SU-DHL-6 (cell line): ENCODE data around the gene PORCN.

Experiments
- H2AFZ ChIP-seq: fragments of 200-600 bp; sonication (generic); 2 replicates; pipeline ENCODE4 v1.6.1; 2014; ENCODE audit warnings: low read depth, mild to moderate bottlenecking, moderate library complexity, mixed read lengths, antibody characterized with exemption, low read length; ENCODE audit not compliant: severe bottlenecking
- H3F3A ChIP-seq: fragments of 200-600 bp; shearing (Covaris generic); 2 replicates; pipeline ENCODE4 v1.6.0; 2016; ENCODE audit warnings: antibody characterized with exemption, mild to moderate bottlenecking; ENCODE audit not compliant: insufficient read depth
- H3K27ac ChIP-seq: fragments of 200-600 bp; sonication (generic); 2 replicates; pipeline ENCODE4 v1.5.1; 2016; ENCODE audit warnings: low read depth, mild to moderate bottlenecking, low read length, moderate library complexity, mixed read lengths
- H3K27me3 ChIP-seq: fragments of 200-600 bp; sonication (generic), shearing (Covaris generic); 2 replicates; pipeline ENCODE4 v1.6.0; 2014; ENCODE audit warnings: mild to moderate bottlenecking, low read length
- H3K36me3 ChIP-seq: fragments of 200-600 bp; sonication (generic); 2 replicates; pipeline ENCODE4 v1.6.1; 2014; ENCODE audit warnings: mild to moderate bottlenecking, low read length, mixed read lengths
- H3K4me2 ChIP-seq: fragments of 300-600, 200-600 bp; shearing (Covaris generic), sonication (generic); 2 replicates; pipeline ENCODE4 v1.6.0; 2014; ENCODE audit warnings: low read length, low read depth, mild to moderate bottlenecking; ENCODE audit not compliant: poor library complexity, severe bottlenecking
- H3K4me3 ChIP-seq: fragments of 200-600 bp; sonication (generic); 2 replicates; pipeline ENCODE4 v1.5.1; 2014; ENCODE audit warnings: antibody characterized with exemption, low read length, mild to moderate bottlenecking, mixed read lengths; ENCODE audit not compliant: insufficient read depth, poor library complexity, severe bottlenecking
- H3K79me2 ChIP-seq: fragments of 200-600 bp; sonication (generic); 2 replicates; pipeline ENCODE4 v1.6.1; 2014; ENCODE audit warnings: mild to moderate bottlenecking, low read length, moderate library complexity; ENCODE audit not compliant: insufficient read depth
- H3K9ac ChIP-seq: fragments of 200-600 bp; sonication (generic); 2 replicates; pipeline ENCODE4 v1.7.0; 2014; ENCODE audit warnings: mild to moderate bottlenecking, low read length
- H3K9me2 ChIP-seq: fragments of 200-600 bp; sonication (generic); replicated peaks from 2 replicates; pipeline ENCODE4 v1.6.1; 2014; ENCODE audit warnings: low read length; ENCODE audit not compliant: insufficient read depth
- H3K9me3 ChIP-seq: fragments of 200-600 bp; sonication (generic); 2 replicates; pipeline ENCODE4 v1.6.1; 2014; ENCODE audit warnings: low read length, mixed read lengths; ENCODE audit not compliant: insufficient read depth
- H4K20me1 ChIP-seq: fragments of 200-600 bp; sonication (generic); 2 replicates; pipeline ENCODE4 v1.6.1; 2014; ENCODE audit warnings: low read depth, mild to moderate bottlenecking, antibody characterized with exemption, low read length, moderate library complexity, mixed read lengths
- EZH2phosphoT487 ChIP-seq: fragments of 200-600 bp; sonication (generic), shearing (Covaris generic); conservative IDR thresholded peaks from 2 replicates; pipeline ENCODE4 v1.6.1; 2018; ENCODE audit warnings: mild to moderate bottlenecking, antibody characterized with exemption, low read length, moderate library complexity, mixed read lengths
- TF ChIP-seq, protein P1 (sequence below): fragments of 200-600 bp; sonication (generic); IDR thresholded peaks from one replicate; pipeline ENCODE4 v1.5.1; 2017; ENCODE audit warnings: antibody characterized with exemption, mild to moderate bottlenecking, low read length, moderate library complexity; ENCODE audit not compliant: insufficient read depth, poor library complexity, severe bottlenecking

The PORCN gene

DNA sequence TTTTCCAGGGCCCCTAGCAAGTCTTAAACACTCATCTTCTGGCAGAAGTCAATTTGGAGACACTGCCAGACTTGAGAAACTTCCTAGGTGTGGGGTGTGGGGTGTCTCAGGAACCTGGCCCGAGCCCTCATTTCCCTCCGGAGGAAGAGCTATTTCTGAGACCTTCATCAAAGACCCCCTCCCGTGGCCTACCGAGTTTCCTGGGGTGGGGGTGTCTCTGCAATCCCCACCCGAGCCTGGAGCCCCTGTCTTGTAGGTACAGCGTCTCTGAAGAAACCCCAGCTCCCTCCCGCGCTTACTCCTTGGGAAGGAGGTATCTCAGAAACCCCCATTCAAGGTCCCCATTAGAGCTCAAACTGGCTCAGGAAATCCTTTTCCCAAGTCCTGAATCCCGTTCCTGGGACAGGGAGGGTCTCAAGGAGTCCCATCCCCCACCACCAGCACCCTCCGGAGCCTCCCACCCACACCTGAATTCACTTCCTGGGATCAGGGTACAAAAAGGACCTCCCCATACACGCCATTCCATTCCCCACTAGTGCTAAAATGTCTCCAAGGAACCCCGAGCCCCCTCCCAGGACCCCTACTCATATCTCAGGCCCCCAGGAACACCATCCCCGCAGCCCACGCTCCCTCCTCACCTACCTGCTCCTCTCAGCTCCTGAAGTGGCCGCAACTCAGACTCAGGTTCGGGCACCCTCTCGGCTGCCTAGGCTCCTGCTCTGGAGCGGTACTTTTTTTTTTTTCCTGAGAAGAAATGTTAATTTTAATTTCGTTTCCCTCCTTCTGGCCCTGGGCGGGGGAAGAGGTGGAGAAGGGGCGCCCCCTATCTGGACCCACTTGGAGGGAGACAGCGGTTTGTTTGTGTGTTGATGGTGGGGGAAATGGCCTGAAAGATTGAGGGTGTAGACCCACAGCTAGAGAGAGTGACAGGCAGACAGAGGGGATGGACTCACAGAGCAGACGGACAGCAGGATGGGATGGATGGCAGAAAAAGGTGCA lies 39.8 kb upstream of the PORCN start:
- Histone ChIP-seq H4K20me1 (no peaks in the 10 kb centered on the region), H3K27ac (peak overlapping the region; percentile 78), H3K79me2 (peaks cover 40% of the 10 kb centered on the region), H3K4me3 (peak overlapping the region; percentile 85), H2AFZ (peak overlapping the region; percentile 96), H3K9me3 (no peaks in the 10 kb centered on the region), H3K36me3 (no peaks in the 10 kb centered on the region), H3K27me3 (no peaks in the 10 kb centered on the region), H3K4me2 (peak overlapping the region; percentile 93), H3K9ac (peak overlapping the region; percentile 95), H3F3A (0 out of 2 replicates have a peak, but pooled peaks cover 6% of the 10 kb centered on the region), H3K9me2 (no peaks in the 10 kb centered on the region)
- TF ChIP-seq EZH2phosphoT487 = no peak
- TF ChIP-seq, protein P1, sequence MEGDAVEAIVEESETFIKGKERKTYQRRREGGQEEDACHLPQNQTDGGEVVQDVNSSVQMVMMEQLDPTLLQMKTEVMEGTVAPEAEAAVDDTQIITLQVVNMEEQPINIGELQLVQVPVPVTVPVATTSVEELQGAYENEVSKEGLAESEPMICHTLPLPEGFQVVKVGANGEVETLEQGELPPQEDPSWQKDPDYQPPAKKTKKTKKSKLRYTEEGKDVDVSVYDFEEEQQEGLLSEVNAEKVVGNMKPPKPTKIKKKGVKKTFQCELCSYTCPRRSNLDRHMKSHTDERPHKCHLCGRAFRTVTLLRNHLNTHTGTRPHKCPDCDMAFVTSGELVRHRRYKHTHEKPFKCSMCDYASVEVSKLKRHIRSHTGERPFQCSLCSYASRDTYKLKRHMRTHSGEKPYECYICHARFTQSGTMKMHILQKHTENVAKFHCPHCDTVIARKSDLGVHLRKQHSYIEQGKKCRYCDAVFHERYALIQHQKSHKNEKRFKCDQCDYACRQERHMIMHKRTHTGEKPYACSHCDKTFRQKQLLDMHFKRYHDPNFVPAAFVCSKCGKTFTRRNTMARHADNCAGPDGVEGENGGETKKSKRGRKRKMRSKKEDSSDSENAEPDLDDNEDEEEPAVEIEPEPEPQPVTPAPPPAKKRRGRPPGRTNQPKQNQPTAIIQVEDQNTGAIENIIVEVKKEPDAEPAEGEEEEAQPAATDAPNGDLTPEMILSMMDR = peak; percentile 57

DNA sequence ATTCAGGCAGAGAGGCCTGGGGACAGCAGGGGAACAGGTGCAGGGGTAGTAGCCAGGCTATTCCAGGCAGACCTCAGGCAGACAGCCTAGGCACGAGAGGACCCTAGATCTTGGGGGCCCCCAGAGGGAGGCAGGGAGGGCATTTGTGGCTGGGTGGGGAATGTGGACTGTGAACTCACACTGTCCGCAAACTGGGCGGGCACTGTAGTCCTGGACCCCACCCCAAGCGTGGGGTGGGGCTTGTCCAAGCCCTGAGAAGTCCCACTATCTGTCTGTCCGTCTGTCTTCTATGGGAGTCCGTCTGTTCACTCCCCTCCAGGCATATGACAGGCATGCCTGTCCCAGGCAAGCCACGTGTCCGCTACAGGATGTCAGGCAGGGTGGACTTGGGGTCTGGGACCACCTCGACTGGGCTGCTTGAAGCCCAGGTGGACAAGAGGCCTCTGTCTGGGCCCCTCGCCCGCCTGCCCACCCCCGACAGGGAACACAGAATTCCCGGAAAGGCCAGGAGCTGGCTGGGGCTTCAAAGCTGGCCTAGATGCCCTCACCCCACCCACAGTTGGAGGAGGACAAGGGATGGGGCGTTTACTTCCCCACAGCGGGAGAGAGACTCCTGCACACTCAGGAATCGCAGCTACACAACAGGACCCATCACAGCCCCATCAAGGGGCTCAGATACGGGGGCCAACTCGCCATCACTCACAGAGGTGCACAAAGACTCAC lies 38.5 kb upstream of the PORCN start, which contains the start of gene SLC38A5:
TSS of gene SLC38A5 (minus strand) at position 151 of the 723 bp plus-strand sequence. CDS start 2,336 bp downstream, outside the sequence.
- no peaks in the 10 kb centered on the region for H3K27me3 ChIP-seq
- no peaks in the 10 kb centered on the region for H4K20me1 ChIP-seq
- H3K9me3 ChIP-seq = no peaks in the 10 kb centered on the region
- no peak for TF ChIP-seq EZH2phosphoT487
- TF ChIP-seq, protein P1 = no peak
- 0 out of 2 replicates have a peak, but pooled peaks cover 6% of the 10 kb centered on the region for H3F3A ChIP-seq
- peak within 1 kb of the TSS; percentile 78 for H3K27ac ChIP-seq
- no peaks in the 10 kb centered on the region for H3K36me3 ChIP-seq
- peaks cover 38% of the 10 kb centered on the region for H3K79me2 ChIP-seq
- H2AFZ ChIP-seq = peak within 1 kb of the TSS; percentile 96
- peak within 1 kb of the TSS; percentile 85 for H3K4me3 ChIP-seq
- peak within 1 kb of the TSS; percentile 93 for H3K4me2 ChIP-seq
- peak within 1 kb of the TSS; percentile 95 for H3K9ac ChIP-seq
- no peaks in the 10 kb centered on the region for H3K9me2 ChIP-seq

- no peaks in the 10 kb centered on the region for H3K36me3 ChIP-seq
- peaks cover 37% of the 10 kb centered on the region for H3K79me2 ChIP-seq
- H3K9ac ChIP-seq = no peak overlapping the region
- H3K4me3 ChIP-seq = no peak overlapping the region
- no peak overlapping the region for H2AFZ ChIP-seq
- H3K27me3 ChIP-seq = no peaks in the 10 kb centered on the region
- no peaks in the 10 kb centered on the region for H4K20me1 ChIP-seq
- H3K9me2 ChIP-seq = no peaks in the 10 kb centered on the region
- H3K9me3 ChIP-seq = no peaks in the 10 kb centered on the region
- no peak overlapping the region for H3K27ac ChIP-seq
- H3K4me2 ChIP-seq = no peak overlapping the region
- 0 out of 2 replicates have a peak, but pooled peaks cover 6% of the 10 kb centered on the region for H3F3A ChIP-seq
- TF ChIP-seq EZH2phosphoT487 = no peak
- TF ChIP-seq, protein P1 = no peak
These were observed 38.0 kb upstream of the PORCN start for GRCh38 chrX:48470833-48471118.
